Body of pancreas (tissue), 4 donors: ENCODE results near the gene HTT. TPM values are rescaled to one million over a fixed set of nuclear protein-coding genes. Genes with fewer than 3 reads are reported as not detected.

Experiments
- ATAC-seq: fragments of 150-250 bp; one replicate; pipeline ENCODE4 v1.9.1; 2016
- DNase-seq, 4 donors: peaks; one replicate each; pipeline ENCODE4 v3.0.0-alpha.2; 2019
- H3K27ac ChIP-seq, 4 donors: fragments of 200-600 bp; sonication (generic); 1 replicate in 3 of 4; 2 replicates in 1 of 4; pipeline versions ENCODE4 v1.5.1 to v1.6.1; 2016 to 2019; ENCODE audit warnings: mild to moderate bottlenecking in 1 of 4, mixed read lengths in 1 of 4, moderate library complexity in 1 of 4
- H3K27me3 ChIP-seq, 2 donors: fragments of 200-600 bp; sonication (generic); one replicate each; pipeline ENCODE4 v1.6.0; 2016; ENCODE audit warnings: mild to moderate bottlenecking in 1 of 2
- H3K36me3 ChIP-seq, 2 donors: fragments of 200-600 bp; sonication (generic); replicated peaks in 1 of 2; 2 replicates each; pipeline ENCODE4 v1.5.1; 2016; ENCODE audit warnings: low read depth in 2 of 2; ENCODE audit not compliant: insufficient read depth in 1 of 2
- H3K4me1 ChIP-seq: fragments of 200-600 bp; sonication (generic); one replicate; pipeline ENCODE4 v1.6.0; 2016
- H3K4me3 ChIP-seq, 2 donors: fragments of 200-600 bp; sonication (generic); 1 replicate in 1 of 2; 2 replicates in 1 of 2; pipeline ENCODE4 v1.5.1; 2016 to 2019
- H3K9me3 ChIP-seq, 3 donors: fragments of 200-600 bp; sonication (generic); 1 replicate in 2 of 3; 2 replicates in 1 of 3; pipeline ENCODE4 v1.5.1; 2016
- CTCF ChIP-seq, 7 experiments: fragments of 450-650 bp in 4 of 7; fragments of 200-600 bp in 3 of 7; sonication (generic) in 3 of 7; IDR thresholded peaks; one replicate each; pipeline ENCODE4 v1.5.1; 2016 to 2019; ENCODE audit warnings: antibody characterized with exemption in 7 of 7
- POLR2A ChIP-seq, 3 donors: fragments of 450-650 bp; IDR thresholded peaks; one replicate each; pipeline ENCODE4 v1.6.1; 2016; ENCODE audit warnings: antibody characterized with exemption in 3 of 3, mild to moderate bottlenecking in 2 of 3
- WGBS, 2 donors: methylation state at CpG; one replicate each; pipeline ENCODE4 v1.1.5; 2017; 5-methylcytosine and 5-hydroxymethylcytosine counted together
- intact Hi-C: fragments of 100-400 bp; cut with DNase I; formaldehyde crosslinking; loops from one replicate; pipeline ENCODE4 v1.15.1; 2023
- total RNA-seq, 2 donors: library from RNA; depleted of rRNA; stranded (reverse); fragments of >200 nt; gene quantifications; one replicate each; pipeline ENCODE4 v1.1.0, GENCODE V29; 2016

The HTT gene
- total RNA-seq, 2 donors from 2014 or later, result 40.5 to 115 TPM

DNA sequence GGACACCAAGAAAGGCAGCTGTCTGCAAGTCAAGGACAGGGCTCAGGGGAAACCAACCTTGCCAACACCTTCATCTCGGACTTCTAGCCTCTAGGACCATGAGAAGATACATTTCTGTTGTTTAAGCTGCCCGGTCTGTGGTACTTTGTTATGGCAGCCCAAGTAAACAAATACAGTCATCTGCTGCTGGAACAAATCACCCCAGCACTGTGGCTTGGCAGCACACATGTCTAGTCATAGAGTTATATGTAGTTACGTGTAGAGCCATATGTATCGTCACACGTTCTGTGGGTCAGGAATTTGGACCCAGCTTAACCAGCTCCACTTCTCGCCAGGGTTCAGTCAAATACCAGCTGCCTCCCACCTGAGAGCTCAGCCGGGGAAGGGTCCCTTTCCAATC is 2.7 kb upstream of the HTT start:
- intact Hi-C loops, result no loop called here

GRCh38 chr4:3073158-3074077 is 1.1 kb upstream of the HTT start:
- peak overlapping the region in 1 of 2 donors; percentile 33 for H3K4me3 ChIP-seq
- H3K27me3 ChIP-seq, result no peaks in the 10 kb centered on the region
- intact Hi-C loops, result no loop called here
- no peaks in the 10 kb centered on the region for H3K36me3 ChIP-seq
- DNase-seq (peak in 2 of 4 donors; percentile 13 to 30), ATAC-seq (no peak)
- H3K27ac ChIP-seq, result peak overlapping the region; percentile 40 to 79 (median 71)
- no peaks in the 10 kb centered on the region for H3K9me3 ChIP-seq
- peaks cover 26% of the 10 kb centered on the region for H3K4me1 ChIP-seq
- TF ChIP-seq CTCF (IDR thresholded peaks at IDR 0.05), result peak in 1 of 7 experiments; percentile 11
- peak; percentile 26 to 66 (median 41) for TF ChIP-seq POLR2A (IDR thresholded peaks at IDR 0.05)
- 10% methylated on average over 54 of the region's 54 CpGs; no CpG with 5 or more reads in 1 of the 2 donors for WGBS, 2 donors

More for the DNA sequence above, 2.7 kb upstream of the HTT start:
- TF ChIP-seq POLR2A (IDR thresholded peaks at IDR 0.05) (no peak), CTCF (IDR thresholded peaks at IDR 0.05) (no peak)
- Histone ChIP-seq H3K4me3 (no peak overlapping the region), H3K27ac (no peak overlapping the region), H3K27me3 (no peaks in the 10 kb centered on the region), H3K9me3 (no peaks in the 10 kb centered on the region), H3K36me3 (no peaks in the 10 kb centered on the region), H3K4me1 (peaks cover 20% of the 10 kb centered on the region)
- no peak for ATAC-seq
- WGBS, 2 donors, result 83 to 85% methylated on average over 3 to 7 of the region's 7 CpGs
- DNase-seq, result no peak

DNA sequence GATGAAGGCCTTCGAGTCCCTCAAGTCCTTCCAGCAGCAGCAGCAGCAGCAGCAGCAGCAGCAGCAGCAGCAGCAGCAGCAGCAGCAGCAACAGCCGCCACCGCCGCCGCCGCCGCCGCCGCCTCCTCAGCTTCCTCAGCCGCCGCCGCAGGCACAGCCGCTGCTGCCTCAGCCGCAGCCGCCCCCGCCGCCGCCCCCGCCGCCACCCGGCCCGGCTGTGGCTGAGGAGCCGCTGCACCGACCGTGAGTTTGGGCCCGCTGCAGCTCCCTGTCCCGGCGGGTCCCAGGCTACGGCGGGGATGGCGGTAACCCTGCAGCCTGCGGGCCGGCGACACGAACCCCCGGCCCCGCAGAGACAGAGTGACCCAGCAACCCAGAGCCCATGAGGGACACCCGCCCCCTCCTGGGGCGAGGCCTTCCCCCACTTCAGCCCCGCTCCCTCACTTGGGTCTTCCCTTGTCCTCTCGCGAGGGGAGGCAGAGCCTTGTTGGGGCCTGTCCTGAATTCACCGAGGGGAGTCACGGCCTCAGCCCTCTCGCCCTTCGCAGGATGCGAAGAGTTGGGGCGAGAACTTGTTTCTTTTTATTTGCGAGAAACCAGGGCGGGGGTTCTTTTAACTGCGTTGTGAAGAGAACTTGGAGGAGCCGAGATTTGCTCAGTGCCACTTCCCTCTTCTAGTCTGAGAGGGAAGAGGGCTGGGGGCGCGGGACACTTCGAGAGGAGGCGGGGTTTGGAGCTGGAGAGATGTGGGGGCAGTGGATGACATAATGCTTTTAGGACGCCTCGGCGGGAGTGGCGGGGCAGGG is 568 bp downstream of the HTT start:
- intact Hi-C loops, result no loop called here

DNA sequence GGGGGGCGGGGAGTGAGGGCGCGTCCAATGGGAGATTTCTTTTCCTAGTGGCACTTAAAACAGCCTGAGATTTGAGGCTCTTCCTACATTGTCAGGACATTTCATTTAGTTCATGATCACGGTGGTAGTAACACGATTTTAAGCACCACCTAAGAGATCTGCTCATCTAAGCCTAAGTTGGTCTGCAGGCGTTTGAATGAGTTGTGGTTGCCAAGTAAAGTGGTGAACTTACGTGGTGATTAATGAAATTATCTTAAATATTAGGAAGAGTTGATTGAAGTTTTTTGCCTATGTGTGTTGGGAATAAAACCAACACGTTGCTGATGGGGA is 1.1 kb downstream of the HTT start:
- WGBS, 2 donors, result 0 to 1% methylated on average over 7 to 8 of the region's 8 CpGs
- TF ChIP-seq CTCF (IDR thresholded peaks at IDR 0.05) (no peak), POLR2A (IDR thresholded peaks at IDR 0.05) (no peak)
- no peak overlapping the region for H3K4me3 ChIP-seq
- no peaks in the 10 kb centered on the region for H3K9me3 ChIP-seq
- ATAC-seq, result no peak
- DNase-seq, result no peak
- peak overlapping the region in 3 of 4 donors; percentile 87 to 92 (median 89) for H3K27ac ChIP-seq
- H3K36me3 ChIP-seq, result no peaks in the 10 kb centered on the region
- peaks cover 26% of the 10 kb centered on the region for H3K4me1 ChIP-seq
- intact Hi-C loops, result no loop called here
- no peaks in the 10 kb centered on the region for H3K27me3 ChIP-seq

More for the DNA sequence above, 568 bp downstream of the HTT start:
- H3K4me1 ChIP-seq, result peaks cover 26% of the 10 kb centered on the region
- DNase-seq, result peak; percentile 39 to 68 (median 52)
- TF ChIP-seq CTCF (IDR thresholded peaks at IDR 0.05), result no peak
- peak in 1 of 3 donors; percentile 4 for TF ChIP-seq POLR2A (IDR thresholded peaks at IDR 0.05)
- WGBS, 2 donors, result 0 to 1% methylated on average over 14 to 47 of the region's 60 CpGs
- H3K9me3 ChIP-seq, result no peaks in the 10 kb centered on the region
- H3K27me3 ChIP-seq, result no peaks in the 10 kb centered on the region
- no peaks in the 10 kb centered on the region for H3K36me3 ChIP-seq
- ATAC-seq, result peak; percentile 2
- H3K27ac ChIP-seq, result peak overlapping the region; percentile 79 to 92 (median 88)
- peak overlapping the region; percentile 65 to 79 for H3K4me3 ChIP-seq
